Measurements from ENCODE around the gene AOAH.
A peak's percentile ranks its signal among the peaks of the same experiment; 100 is the strongest.

AOAH gene

DNA sequence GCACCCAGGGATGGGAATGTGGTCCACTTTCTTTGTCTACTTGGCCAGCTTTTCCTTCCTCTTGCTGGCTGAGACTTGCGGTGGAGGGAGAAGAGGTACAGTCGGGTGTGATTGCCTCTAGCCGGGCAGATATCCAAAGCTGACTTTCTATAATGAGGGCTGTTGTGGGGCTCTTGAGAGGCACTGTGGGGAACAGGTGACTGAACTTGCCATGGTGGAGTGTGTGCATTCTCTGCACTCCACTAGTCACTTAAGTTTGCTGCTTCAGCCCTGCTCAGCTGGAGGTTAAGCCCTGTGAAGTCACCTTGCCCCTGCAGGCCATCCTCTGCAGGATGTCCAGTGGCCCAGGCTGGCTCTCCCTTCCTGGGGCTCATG lies 116.6 kb downstream of the AOAH start:
- Histone ChIP-seq H3K27ac (ENCODE audit: insufficient read depth in 1 of 2, low read depth in 1 of 2, low read length in 2 of 2, poor library complexity in 1 of 2, severe bottlenecking in 2 of 2) (no peak overlapping the region), H3K36me3 (ENCODE audit: control insufficient read depth in 4 of 4, insufficient read depth in 4 of 4, low read length in 3 of 4) (no peaks in the 10 kb centered on the region), H3K27me3 (replicated peaks in 2 of 5; ENCODE audit: control insufficient read depth in 4 of 5, insufficient read depth in 5 of 5, low read length in 4 of 5) (no peaks in the 10 kb centered on the region), H3K4me1 (ENCODE audit: control extremely low read depth in 1 of 4, control insufficient read depth in 4 of 4, insufficient read depth in 4 of 4, low read length in 3 of 4) (peaks cover 0 to 17% (median 6%) of the 10 kb centered on the region in 4 experiments), H3K9me3 (ENCODE audit: control extremely low read depth in 1 of 5, control insufficient read depth in 4 of 5, insufficient read depth in 2 of 5, low read depth in 1 of 5, low read length in 4 of 5) (no peaks in the 10 kb centered on the region), H3K4me3 (ENCODE audit: control insufficient read depth in 1 of 7, extremely low read depth in 1 of 7, insufficient read depth in 4 of 7, low read depth in 2 of 7, low read length in 6 of 7) (peak overlapping the region in 1 of 7 experiments; percentile 2)
- CTCF ChIA-PET = interaction anchor here (1.2 to 2.0 kb wide), 2 partner anchors 12 to 120 kb away, joined by 4 to 7 read pairs; no protein-coding TSS in a partner anchor
- DNase-seq = peak in 1 of 3 donors; percentile 37
- 20% methylated on average over 1 of the region's 3 CpGs for WGBS (ENCODE audit: insufficient coverage)
- POLR2A ChIA-PET = no interaction called here

DNA sequence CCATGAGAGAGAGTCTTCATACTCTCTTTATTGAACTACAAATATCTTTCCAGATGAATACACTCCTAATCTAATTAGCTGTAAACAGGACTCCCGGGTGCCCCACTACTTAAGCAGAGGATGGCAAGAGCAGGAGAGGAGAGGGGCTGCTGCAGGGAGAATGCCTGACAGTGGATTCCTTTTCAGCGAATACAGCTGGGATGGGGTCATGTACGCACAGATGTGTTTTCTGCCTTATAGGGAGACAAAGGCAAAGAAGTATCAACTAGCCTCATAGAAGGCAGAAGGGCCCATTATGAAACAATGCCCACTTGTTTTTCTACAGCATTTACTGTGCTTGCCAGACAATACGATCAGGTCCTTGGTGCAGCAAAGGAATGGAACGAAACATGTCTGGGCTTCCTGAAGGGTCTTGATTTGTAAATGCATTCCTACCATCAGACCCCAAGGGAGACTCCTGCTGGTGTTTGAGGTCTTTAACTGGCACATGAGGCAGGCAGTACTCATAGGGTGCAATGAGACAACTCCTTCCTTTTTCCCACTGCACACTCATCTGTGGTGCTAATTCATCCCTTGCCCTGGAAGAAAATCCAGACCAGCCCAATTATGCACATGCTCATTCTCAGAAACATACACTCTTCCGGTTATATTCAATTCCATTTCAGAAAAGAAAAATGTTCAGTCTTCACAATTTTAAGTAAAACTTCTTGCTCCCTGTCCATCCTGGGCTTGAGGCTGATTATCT lies 117.1 kb downstream of the AOAH start:
- Histone ChIP-seq H3K27ac (ENCODE audit: insufficient read depth in 1 of 2, low read depth in 1 of 2, low read length in 2 of 2, poor library complexity in 1 of 2, severe bottlenecking in 2 of 2) (no peak overlapping the region), H3K4me3 (ENCODE audit: control insufficient read depth in 1 of 7, extremely low read depth in 1 of 7, insufficient read depth in 4 of 7, low read depth in 2 of 7, low read length in 6 of 7) (no peak overlapping the region), H3K4me1 (ENCODE audit: control extremely low read depth in 1 of 4, control insufficient read depth in 4 of 4, insufficient read depth in 4 of 4, low read length in 3 of 4) (peaks cover 0 to 17% (median 5%) of the 10 kb centered on the region in 4 experiments), H3K9me3 (ENCODE audit: control extremely low read depth in 1 of 5, control insufficient read depth in 4 of 5, insufficient read depth in 2 of 5, low read depth in 1 of 5, low read length in 4 of 5) (no peaks in the 10 kb centered on the region), H3K36me3 (ENCODE audit: control insufficient read depth in 4 of 4, insufficient read depth in 4 of 4, low read length in 3 of 4) (no peaks in the 10 kb centered on the region), H3K27me3 (replicated peaks in 2 of 5; ENCODE audit: control insufficient read depth in 4 of 5, insufficient read depth in 5 of 5, low read length in 4 of 5) (no peaks in the 10 kb centered on the region)
- DNase-seq = no peak
- ChIA-PET POLR2A (no interaction called here), CTCF (interaction anchor here (1.1 to 2.0 kb wide), 3 partner anchors 12 to 22 kb away, joined by 3 to 7 read pairs (median 3); no protein-coding TSS in a partner anchor)
- 90% methylated on average over 6 of the region's 6 CpGs for WGBS (ENCODE audit: insufficient coverage)

DNA sequence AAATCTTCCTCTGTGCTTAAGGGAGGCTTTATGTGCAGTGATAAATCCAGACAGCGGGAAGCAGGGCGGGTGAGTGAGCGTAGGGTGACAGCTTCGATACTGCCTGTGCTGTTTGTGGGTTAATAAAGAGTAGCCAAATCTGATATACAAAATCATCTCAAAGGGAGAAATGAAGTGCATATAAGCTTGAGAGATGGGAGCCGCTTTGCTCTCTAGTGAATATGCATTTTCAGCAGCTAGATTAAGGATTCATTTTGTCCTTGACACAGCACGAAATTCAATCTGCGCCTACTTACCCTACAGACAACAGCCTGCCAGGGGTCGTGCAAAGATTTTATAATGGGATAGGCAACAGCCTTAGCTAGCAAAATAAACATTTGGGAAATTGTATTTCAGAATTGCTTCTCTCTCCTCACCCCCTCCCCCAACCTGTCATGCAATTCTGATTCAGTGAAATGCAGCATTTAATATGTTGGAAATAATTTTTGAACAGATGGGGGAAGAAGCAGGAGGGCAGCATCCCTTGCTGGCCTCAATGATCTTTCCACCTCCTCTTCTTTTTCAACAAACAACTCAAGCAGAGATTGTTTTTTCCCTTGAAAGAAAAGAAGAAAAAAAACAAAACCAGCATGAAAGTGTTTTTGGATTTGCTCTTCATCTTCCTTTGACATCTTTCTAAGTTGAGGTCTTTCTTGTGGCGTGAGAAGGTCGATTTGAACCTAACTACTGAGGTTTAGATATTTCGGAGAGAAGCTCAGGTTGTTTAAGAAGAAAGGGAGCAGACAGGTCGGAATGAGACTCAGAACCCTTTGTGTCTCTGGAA lies 117.9 kb downstream of the AOAH start:
- POLR2A ChIA-PET = no interaction called here
- Histone ChIP-seq H3K4me1 (ENCODE audit: control extremely low read depth in 1 of 4, control insufficient read depth in 4 of 4, insufficient read depth in 4 of 4, low read length in 3 of 4) (peaks cover 0 to 22% (median 6%) of the 10 kb centered on the region in 4 experiments), H3K9me3 (ENCODE audit: control extremely low read depth in 1 of 5, control insufficient read depth in 4 of 5, insufficient read depth in 2 of 5, low read depth in 1 of 5, low read length in 4 of 5) (no peaks in the 10 kb centered on the region), H3K27me3 (replicated peaks in 2 of 5; ENCODE audit: control insufficient read depth in 4 of 5, insufficient read depth in 5 of 5, low read length in 4 of 5) (no peaks in the 10 kb centered on the region), H3K4me3 (ENCODE audit: control insufficient read depth in 1 of 7, extremely low read depth in 1 of 7, insufficient read depth in 4 of 7, low read depth in 2 of 7, low read length in 6 of 7) (no peak overlapping the region), H3K27ac (ENCODE audit: insufficient read depth in 1 of 2, low read depth in 1 of 2, low read length in 2 of 2, poor library complexity in 1 of 2, severe bottlenecking in 2 of 2) (no peak overlapping the region), H3K36me3 (ENCODE audit: control insufficient read depth in 4 of 4, insufficient read depth in 4 of 4, low read length in 3 of 4) (no peaks in the 10 kb centered on the region)
- 100% methylated on average over 5 of the region's 12 CpGs for WGBS (ENCODE audit: insufficient coverage)
- CTCF ChIA-PET = interaction anchor here (1.1 to 1.5 kb wide), 2 partner anchors 13 to 21 kb away, joined by 3 read pairs; no protein-coding TSS in a partner anchor
- DNase-seq = no peak

DNA sequence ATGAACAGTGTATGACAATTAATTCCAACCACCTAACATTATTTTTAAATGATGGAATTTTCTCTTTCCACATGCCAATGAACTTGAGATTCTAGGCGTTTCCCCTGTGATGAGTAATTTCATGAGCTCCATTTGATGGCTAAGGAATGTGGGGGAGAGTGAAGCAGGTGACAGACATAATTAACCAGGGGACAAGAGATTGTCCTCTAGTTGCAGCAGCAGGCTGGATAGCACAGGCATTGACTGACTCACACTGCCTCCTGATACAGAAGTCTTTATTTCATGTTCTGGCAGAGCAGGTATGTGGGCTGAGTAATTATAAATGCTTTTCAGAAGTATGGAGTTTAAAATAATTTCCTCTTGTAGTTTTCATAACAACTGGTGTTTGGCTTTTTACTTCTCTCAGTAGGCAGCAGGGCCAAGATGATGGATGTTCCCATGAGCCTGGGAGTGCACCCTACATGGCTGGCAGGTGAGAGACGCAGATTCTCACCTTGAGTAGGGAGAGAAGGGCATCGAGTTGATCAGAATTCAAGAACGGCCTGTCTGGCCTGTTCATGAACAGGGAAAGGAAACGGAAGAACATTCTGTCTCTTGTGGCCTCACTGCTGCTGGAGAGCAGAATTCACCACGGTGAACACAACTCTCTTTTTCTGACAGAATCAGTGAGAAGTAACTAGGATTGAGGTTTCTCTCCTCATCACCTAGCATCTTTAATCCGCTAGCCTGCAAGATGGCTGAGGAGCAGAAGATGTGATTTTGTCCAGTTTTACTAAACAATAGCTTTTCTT lies 118.8 kb downstream of the AOAH start:
- no peaks in the 10 kb centered on the region for H3K27me3 ChIP-seq (replicated peaks in 2 of 5; ENCODE audit: control insufficient read depth in 4 of 5, insufficient read depth in 5 of 5, low read length in 4 of 5)
- no peaks in the 10 kb centered on the region for H3K9me3 ChIP-seq (ENCODE audit: control extremely low read depth in 1 of 5, control insufficient read depth in 4 of 5, insufficient read depth in 2 of 5, low read depth in 1 of 5, low read length in 4 of 5)
- no peak for DNase-seq
- peaks cover 0 to 29% (median 10%) of the 10 kb centered on the region in 4 experiments for H3K4me1 ChIP-seq (ENCODE audit: control extremely low read depth in 1 of 4, control insufficient read depth in 4 of 4, insufficient read depth in 4 of 4, low read length in 3 of 4)
- 95% methylated on average over 5 of the region's 7 CpGs for WGBS (ENCODE audit: insufficient coverage)
- no peak overlapping the region for H3K4me3 ChIP-seq (ENCODE audit: control insufficient read depth in 1 of 7, extremely low read depth in 1 of 7, insufficient read depth in 4 of 7, low read depth in 2 of 7, low read length in 6 of 7)
- no peak overlapping the region for H3K27ac ChIP-seq (ENCODE audit: insufficient read depth in 1 of 2, low read depth in 1 of 2, low read length in 2 of 2, poor library complexity in 1 of 2, severe bottlenecking in 2 of 2)
- POLR2A ChIA-PET = interaction anchor here (0.8 kb wide), 1 partner anchor 173 kb away, joined by 3 read pairs; no protein-coding TSS in a partner anchor
- H3K36me3 ChIP-seq (ENCODE audit: control insufficient read depth in 4 of 4, insufficient read depth in 4 of 4, low read length in 3 of 4) = no peaks in the 10 kb centered on the region
- CTCF ChIA-PET = interaction anchor here (0.8 to 2.6 kb wide), 4 partner anchors 14 to 25 kb away, joined by 3 to 8 read pairs (median 3); no protein-coding TSS in a partner anchor

DNA sequence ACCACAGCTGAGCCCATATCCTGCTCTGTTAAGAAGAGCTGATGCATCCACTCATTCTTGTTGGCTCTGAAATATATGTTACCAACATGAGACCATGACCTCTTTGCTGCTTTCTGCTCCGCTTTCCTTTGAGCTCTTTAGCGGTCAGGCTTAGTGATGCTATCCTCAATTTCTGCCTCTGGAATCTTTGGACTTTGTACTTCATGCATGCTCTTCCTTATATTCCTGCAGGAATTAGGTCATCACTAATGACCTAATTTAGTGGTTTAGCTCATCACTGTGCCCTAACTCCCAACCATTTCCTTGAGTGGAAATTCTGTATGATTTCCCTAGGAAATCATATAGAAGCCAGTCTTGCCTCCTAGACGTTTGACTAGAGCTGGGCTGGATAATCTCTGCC lies 119.5 kb downstream of the AOAH start:
- Histone ChIP-seq H3K9me3 (ENCODE audit: control extremely low read depth in 1 of 5, control insufficient read depth in 4 of 5, insufficient read depth in 2 of 5, low read depth in 1 of 5, low read length in 4 of 5) (no peaks in the 10 kb centered on the region), H3K27ac (ENCODE audit: insufficient read depth in 1 of 2, low read depth in 1 of 2, low read length in 2 of 2, poor library complexity in 1 of 2, severe bottlenecking in 2 of 2) (no peak overlapping the region), H3K4me1 (ENCODE audit: control extremely low read depth in 1 of 4, control insufficient read depth in 4 of 4, insufficient read depth in 4 of 4, low read length in 3 of 4) (peaks cover 0 to 29% (median 11%) of the 10 kb centered on the region in 4 experiments), H3K4me3 (ENCODE audit: control insufficient read depth in 1 of 7, extremely low read depth in 1 of 7, insufficient read depth in 4 of 7, low read depth in 2 of 7, low read length in 6 of 7) (no peak overlapping the region), H3K27me3 (replicated peaks in 2 of 5; ENCODE audit: control insufficient read depth in 4 of 5, insufficient read depth in 5 of 5, low read length in 4 of 5) (no peaks in the 10 kb centered on the region), H3K36me3 (ENCODE audit: control insufficient read depth in 4 of 4, insufficient read depth in 4 of 4, low read length in 3 of 4) (no peaks in the 10 kb centered on the region)
- DNase-seq = no peak
- CTCF ChIA-PET = interaction anchor here (0.8 to 2.6 kb wide), 6 partner anchors 15 to 68 kb away, joined by 3 to 8 read pairs (median 3); no protein-coding TSS in a partner anchor
- 96% methylated on average over 2 of the region's 3 CpGs for WGBS (ENCODE audit: insufficient coverage)
- POLR2A ChIA-PET = interaction anchor here (0.8 kb wide), 1 partner anchor 172 kb away, joined by 3 read pairs; no protein-coding TSS in a partner anchor

DNA sequence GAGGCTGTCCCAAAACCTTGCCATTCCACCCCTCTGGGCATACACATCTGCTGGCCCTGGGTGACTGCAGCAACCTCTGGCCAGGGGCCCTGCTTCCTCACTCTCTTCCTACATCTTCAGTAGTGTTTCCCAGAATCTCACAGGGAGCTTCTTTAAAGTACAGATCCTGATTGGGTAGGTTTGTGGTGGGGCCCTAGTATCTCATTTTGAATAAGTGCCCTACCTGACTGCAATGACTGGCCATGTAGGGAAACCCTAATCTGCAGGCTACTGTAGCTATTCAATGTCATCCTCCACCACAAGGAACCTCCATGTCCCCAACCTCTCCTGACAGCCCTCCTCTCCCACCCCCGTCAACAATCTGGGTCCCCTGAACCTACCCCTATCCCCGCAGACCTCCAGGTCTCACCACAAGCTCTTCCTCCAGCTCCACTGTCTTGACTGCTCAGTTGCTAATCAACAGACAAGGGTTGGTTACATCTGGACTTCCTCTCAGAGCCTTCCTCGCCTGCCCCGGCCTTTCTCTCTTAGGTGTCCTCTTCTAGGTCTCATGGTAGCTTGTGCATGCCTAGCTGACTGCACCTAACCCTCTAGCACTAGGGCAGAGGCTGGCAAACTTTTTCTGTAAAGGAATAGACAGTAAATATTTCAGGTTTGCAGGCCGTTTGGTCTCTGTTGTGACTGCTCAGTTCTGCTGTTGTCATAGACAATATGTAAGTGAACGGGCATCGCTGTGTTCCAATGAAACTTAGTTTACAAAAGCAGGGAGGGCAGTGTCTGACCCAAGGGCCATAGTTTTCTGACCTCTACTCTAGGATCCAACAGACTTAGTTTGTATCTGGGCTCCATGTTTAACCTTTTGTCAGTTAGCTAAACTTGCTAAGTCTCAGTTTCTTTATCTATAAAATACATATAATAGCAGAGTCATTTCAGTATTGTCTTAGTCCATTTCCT lies 121.1 kb downstream of the AOAH start:
- no peaks in the 10 kb centered on the region for H3K36me3 ChIP-seq (ENCODE audit: control insufficient read depth in 4 of 4, insufficient read depth in 4 of 4, low read length in 3 of 4)
- H3K27me3 ChIP-seq (replicated peaks in 2 of 5; ENCODE audit: control insufficient read depth in 4 of 5, insufficient read depth in 5 of 5, low read length in 4 of 5) = no peaks in the 10 kb centered on the region
- peaks cover 0 to 29% (median 11%) of the 10 kb centered on the region in 4 experiments for H3K4me1 ChIP-seq (ENCODE audit: control extremely low read depth in 1 of 4, control insufficient read depth in 4 of 4, insufficient read depth in 4 of 4, low read length in 3 of 4)
- no peaks in the 10 kb centered on the region for H3K9me3 ChIP-seq (ENCODE audit: control extremely low read depth in 1 of 5, control insufficient read depth in 4 of 5, insufficient read depth in 2 of 5, low read depth in 1 of 5, low read length in 4 of 5)
- H3K27ac ChIP-seq (ENCODE audit: insufficient read depth in 1 of 2, low read depth in 1 of 2, low read length in 2 of 2, poor library complexity in 1 of 2, severe bottlenecking in 2 of 2) = no peak overlapping the region
- WGBS (ENCODE audit: insufficient coverage) = 70% methylated on average over 7 of the region's 7 CpGs
- no peak overlapping the region for H3K4me3 ChIP-seq (ENCODE audit: control insufficient read depth in 1 of 7, extremely low read depth in 1 of 7, insufficient read depth in 4 of 7, low read depth in 2 of 7, low read length in 6 of 7)
- ChIA-PET POLR2A (no interaction called here), CTCF (interaction anchor here (0.7 to 2.6 kb wide), 4 partner anchors 10 to 23 kb away, joined by 3 to 8 read pairs (median 3); no protein-coding TSS in a partner anchor)
- DNase-seq = peak in 2 of 3 donors; percentile 73 to 80
